Breast epithelium (tissue), 4 donors: Measurements from ENCODE around the gene HAND2. TPM values are rescaled to one million over a fixed set of nuclear protein-coding genes. Genes with fewer than 3 reads are reported as not detected.
A peak's percentile ranks its signal among the peaks of the same experiment; 100 is the strongest.

ENCODE experiments used
- DNase-seq, 2 donors: peaks; one replicate each; pipeline ENCODE4 v3.0.0-alpha.2; 2019; ENCODE audit warnings: low spot score in 2 of 2
- H3K27ac ChIP-seq, 2 donors: fragments of 200-600 bp; sonication (generic) in 1 of 2; one replicate each; pipeline ENCODE4 v1.5.1; 2016 to 2019; ENCODE audit warnings: mild to moderate bottlenecking in 1 of 2
- H3K27me3 ChIP-seq, 2 donors: fragments of 200-600 bp; sonication (generic) in 1 of 2; one replicate each; pipeline versions ENCODE4 v1.5.1 to v1.6.0; 2017 to 2019; ENCODE audit warnings: control low read depth in 1 of 2, mild to moderate bottlenecking in 1 of 2
- H3K36me3 ChIP-seq: fragments of 200-600 bp; one replicate; pipeline ENCODE4 v1.5.1; 2019
- H3K4me1 ChIP-seq, 2 donors: fragments of 200-600 bp; sonication (generic); one replicate each; pipeline ENCODE4 v1.5.1; 2016 to 2019; ENCODE audit warnings: control low read depth in 1 of 2
- H3K4me3 ChIP-seq, 3 donors: fragments of 200-600 bp; sonication (generic); 1 replicate in 2 of 3; 2 replicates in 1 of 3; pipeline ENCODE4 v1.5.1; 2016 to 2019; ENCODE audit warnings: mild to moderate bottlenecking in 3 of 3, moderate library complexity in 2 of 3
- H3K9me3 ChIP-seq, 2 donors: fragments of 200-600 bp; sonication (generic) in 1 of 2; one replicate each; pipeline ENCODE4 v1.5.1; 2016 to 2019; ENCODE audit warnings: control low read depth in 1 of 2
- CTCF ChIP-seq, 3 donors: fragments of 450-650 bp; IDR thresholded peaks; one replicate each; pipeline ENCODE4 v1.5.1; 2016 to 2017; ENCODE audit warnings: antibody characterized with exemption in 3 of 3, mild to moderate bottlenecking in 3 of 3, moderate library complexity in 3 of 3
- POLR2A ChIP-seq: fragments of 450-650 bp; IDR thresholded peaks from one replicate; pipeline ENCODE4 v1.6.1; 2016; ENCODE audit warnings: antibody characterized with exemption, mild to moderate bottlenecking, moderate library complexity
- POLR2AphosphoS5 ChIP-seq, 3 donors: sonication (generic); formaldehyde crosslinking; IDR thresholded peaks; one replicate each; pipeline ENCODE4 v1.6.1; 2017; ENCODE audit warnings: antibody characterized with exemption in 3 of 3
- intact Hi-C: fragments of 100-400 bp; cut with DNase I; formaldehyde crosslinking; loops from one replicate; pipeline ENCODE4 v1.15.1; 2023; ENCODE audit warnings: low total_unique reads
- total RNA-seq, 3 donors: library from RNA; depleted of rRNA; stranded (reverse); fragments of >200 nt; gene quantifications; one replicate each; pipeline ENCODE4 v1.1.0, GENCODE V29; 2016

Gene HAND2
- total RNA-seq, 3 donors from 2014 or later, result 10.5 to 29.6 (median 12.8) TPM

DNA sequence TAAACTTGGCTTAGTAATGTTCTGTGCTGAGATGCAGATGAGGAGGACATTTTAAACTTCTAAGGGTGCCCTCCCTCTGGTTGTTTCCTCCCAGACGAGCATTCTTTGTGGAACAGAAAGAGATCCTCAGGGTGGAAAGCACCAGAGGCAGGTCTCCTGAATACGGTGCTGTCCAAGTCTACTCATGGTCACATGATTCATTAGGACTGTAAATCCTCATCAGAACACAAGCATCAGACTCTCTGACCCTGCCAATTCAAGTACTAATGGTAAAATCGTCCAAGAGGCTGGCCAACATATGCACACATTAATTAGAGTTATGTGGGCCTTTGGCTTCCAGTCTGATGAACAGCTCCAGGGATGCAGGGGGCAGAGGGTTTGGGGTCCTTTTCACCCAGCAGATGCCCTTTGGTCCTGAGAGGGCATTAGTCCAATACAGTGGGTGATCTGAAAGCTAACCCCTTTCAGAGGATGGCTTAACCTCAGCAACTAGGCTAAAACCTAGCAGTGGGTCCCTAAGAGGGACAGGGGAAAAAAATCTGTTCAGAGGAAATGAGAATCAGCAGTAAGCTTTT lies 18.2 kb downstream of the HAND2 start:
- TF ChIP-seq POLR2AphosphoS5 (IDR thresholded peaks at IDR 0.05) (no peak), POLR2A (no peak), CTCF (IDR thresholded peaks at IDR 0.05) (no peak)
- Histone ChIP-seq H3K27ac (no peak overlapping the region), H3K9me3 (no peaks in the 10 kb centered on the region), H3K36me3 (no peaks in the 10 kb centered on the region), H3K4me1 (no peaks in the 10 kb centered on the region), H3K4me3 (no peak overlapping the region), H3K27me3 (peaks cover 0 to 65% of the 10 kb centered on the region in 2 donors)
- no peak for DNase-seq
- intact Hi-C loops, result no loop called here

- no peak for DNase-seq
- H3K4me1 ChIP-seq, result no peaks in the 10 kb centered on the region
- H3K4me3 ChIP-seq, result peak overlapping the region; percentile 47 to 70 (median 52)
- peak overlapping the region in 1 of 2 donors; percentile 83 for H3K27ac ChIP-seq
- H3K9me3 ChIP-seq, result no peaks in the 10 kb centered on the region
- peak in 1 of 3 donors; percentile 26 for TF ChIP-seq POLR2AphosphoS5 (IDR thresholded peaks at IDR 0.05)
- TF ChIP-seq POLR2A, result no peak
- peaks cover 0 to 56% of the 10 kb centered on the region in 2 donors for H3K27me3 ChIP-seq
- no peaks in the 10 kb centered on the region for H3K36me3 ChIP-seq
- intact Hi-C loops, result no loop called here
Observed at GRCh38 chr4:173509036-173510001, 20.7 kb downstream of the HAND2 start.

- H3K9me3 ChIP-seq, result no peaks in the 10 kb centered on the region
- DNase-seq, result no peak
- peak overlapping the region in 1 of 2 donors; percentile 83 for H3K27ac ChIP-seq
- TF ChIP-seq CTCF (IDR thresholded peaks at IDR 0.05), result no peak
- TF ChIP-seq POLR2AphosphoS5 (IDR thresholded peaks at IDR 0.05), result no peak
- TF ChIP-seq POLR2A, result no peak
- H3K36me3 ChIP-seq, result no peaks in the 10 kb centered on the region
- intact Hi-C loops, result no loop called here
- peaks cover 0 to 56% of the 10 kb centered on the region in 2 donors for H3K27me3 ChIP-seq
- peak overlapping the region in 2 of 3 donors; percentile 47 to 70 for H3K4me3 ChIP-seq
- no peaks in the 10 kb centered on the region for H3K4me1 ChIP-seq
Observed at GRCh38 chr4:173508386-173509035, 21.5 kb downstream of the HAND2 start.

DNA sequence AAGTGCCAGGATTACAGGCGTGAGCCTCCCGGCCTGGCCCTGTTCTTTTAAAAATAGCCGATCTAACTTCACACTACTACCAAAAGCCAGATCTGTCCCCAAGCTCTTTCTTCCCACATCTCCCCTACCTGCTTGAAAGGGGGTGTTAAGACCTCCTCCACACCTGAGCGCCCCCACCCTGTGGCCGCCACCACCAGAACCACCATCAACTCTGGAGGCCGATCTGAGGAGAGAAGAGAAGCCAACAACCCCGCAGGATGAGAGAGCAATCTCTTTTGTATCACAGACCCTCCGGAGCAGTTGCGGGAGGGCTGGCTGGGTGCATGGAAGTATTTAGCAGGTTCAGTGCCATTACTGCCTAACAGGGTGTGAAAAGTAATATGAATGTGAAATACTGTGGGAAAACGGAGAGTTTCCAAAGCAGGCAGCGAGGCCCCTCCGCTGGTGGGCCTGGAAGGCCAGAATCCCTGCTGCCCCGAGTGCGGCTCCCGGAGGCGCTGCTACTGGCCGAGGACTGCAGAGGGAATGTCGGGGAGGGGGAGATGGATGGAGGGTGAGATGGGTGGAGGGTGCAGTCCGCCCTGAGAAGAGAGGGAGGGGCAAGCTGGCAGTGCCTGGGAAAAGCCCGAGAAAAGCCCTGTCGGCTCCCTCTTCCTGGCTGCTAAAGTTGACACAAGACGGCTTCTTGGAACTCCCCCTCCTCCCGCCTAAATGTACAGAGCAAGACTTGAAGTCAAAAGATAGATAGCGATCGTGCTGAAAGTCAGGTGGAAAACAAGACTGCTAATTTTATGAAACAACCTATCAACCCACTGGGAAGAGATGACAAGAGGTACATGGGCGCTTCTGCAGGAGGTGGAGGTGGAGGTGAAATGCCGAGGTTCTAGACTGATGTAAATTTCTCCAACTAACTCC lies 22.3 kb downstream of the HAND2 start:
- no peak for DNase-seq
- H3K27me3 ChIP-seq, result peaks cover 0 to 56% of the 10 kb centered on the region in 2 donors
- intact Hi-C loops, result no loop called here
- H3K27ac ChIP-seq, result no peak overlapping the region
- no peaks in the 10 kb centered on the region for H3K9me3 ChIP-seq
- H3K36me3 ChIP-seq, result no peaks in the 10 kb centered on the region
- TF ChIP-seq CTCF (IDR thresholded peaks at IDR 0.05) (no peak), POLR2AphosphoS5 (IDR thresholded peaks at IDR 0.05) (no peak), POLR2A (no peak)
- H3K4me3 ChIP-seq, result no peak overlapping the region
- no peaks in the 10 kb centered on the region for H3K4me1 ChIP-seq
